ENCODE measurements around the gene THBS4. TPM values are rescaled to one million over a fixed set of nuclear protein-coding genes. Genes with fewer than 3 reads are reported as not detected.

The THBS4 gene
- total and polyA plus RNA-seq, 4 donors: 0.08 to 0.28 (median 0.20) TPM

DNA sequence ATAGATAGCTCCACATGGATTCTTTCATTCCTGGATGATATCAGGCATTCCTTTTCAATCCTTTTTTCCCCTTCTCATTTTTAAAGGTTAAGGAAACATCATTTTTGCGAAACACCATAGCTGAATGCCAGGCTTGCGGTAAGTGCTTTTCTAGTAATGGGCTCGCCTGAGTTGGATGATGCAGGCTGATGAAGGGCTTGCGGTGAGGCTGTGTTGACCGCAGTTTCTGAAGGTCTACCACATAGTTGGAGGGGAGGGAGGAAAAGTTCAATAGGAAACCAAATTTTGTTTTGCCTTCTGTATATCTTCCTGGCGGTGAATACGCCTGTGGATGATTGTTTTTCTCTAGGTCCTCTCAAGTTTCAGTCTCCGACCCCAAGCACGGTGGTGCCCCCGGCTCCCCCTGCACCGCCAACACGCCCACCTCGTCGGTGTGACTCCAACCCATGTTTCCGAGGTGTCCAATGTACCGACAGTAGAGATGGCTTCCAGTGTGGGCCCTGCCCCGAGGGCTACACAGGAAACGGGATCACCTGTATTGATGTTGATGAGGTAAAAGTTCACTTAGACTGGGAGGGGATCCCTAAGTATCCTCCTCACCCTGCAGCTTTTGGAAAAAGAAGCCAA is 24.3 kb downstream of the THBS4 start:
- DNase-seq (ENCODE audit: low spot score): no peak
- no peak for TF ChIP-seq GABPA (IDR thresholded peaks at IDR 0.05 in 1 of 2, conservative IDR thresholded peaks at IDR 0.05 in 1 of 2)
- H3K27me3 ChIP-seq (ENCODE audit: control insufficient read depth in 4 of 4, insufficient read depth in 4 of 4, low read length in 3 of 4): no peaks in the 10 kb centered on the region

DNA sequence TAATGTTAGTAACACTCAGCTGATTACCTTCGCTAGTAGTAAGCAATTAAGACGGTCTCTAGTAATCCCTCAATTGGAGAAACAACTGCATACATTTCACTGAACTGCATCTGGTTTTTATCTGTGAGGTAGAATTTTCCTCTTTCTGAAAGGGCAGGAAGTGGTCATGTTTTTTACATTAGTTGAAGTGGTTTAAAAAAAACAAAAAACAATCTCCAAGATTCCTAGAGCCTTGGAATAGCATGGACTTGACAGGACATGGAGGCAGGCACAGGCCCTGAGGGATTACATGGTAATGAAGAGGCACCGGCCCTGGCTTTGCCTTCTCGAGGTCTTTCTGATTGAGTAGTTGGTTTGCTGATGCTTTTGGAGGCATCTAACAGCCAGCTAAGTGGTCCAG is 25.8 kb downstream of the THBS4 start:
- no peak overlapping the region for H3K27ac ChIP-seq (ENCODE audit: low read depth in 1 of 2, low read length in 2 of 2)
- H3K27me3 ChIP-seq (ENCODE audit: control insufficient read depth in 4 of 4, insufficient read depth in 4 of 4, low read length in 3 of 4): no peaks in the 10 kb centered on the region
- no peak overlapping the region for H3K9ac ChIP-seq (ENCODE audit: low read depth in 1 of 2, low read length in 2 of 2)
- H3K36me3 ChIP-seq (ENCODE audit: control insufficient read depth in 4 of 4, insufficient read depth in 3 of 4, low read depth in 1 of 4, low read length in 3 of 4): no peaks in the 10 kb centered on the region
- WGBS: 90% methylated on average over 4 of the region's 4 CpGs
- no peak overlapping the region for H3K4me3 ChIP-seq (ENCODE audit: low read depth in 1 of 3, low read length in 3 of 3)
- DNase-seq (ENCODE audit: low spot score): no peak
- H3K9me3 ChIP-seq (ENCODE audit: control insufficient read depth in 4 of 4, low read length in 3 of 4): no peaks in the 10 kb centered on the region
- TF ChIP-seq, protein P1, sequence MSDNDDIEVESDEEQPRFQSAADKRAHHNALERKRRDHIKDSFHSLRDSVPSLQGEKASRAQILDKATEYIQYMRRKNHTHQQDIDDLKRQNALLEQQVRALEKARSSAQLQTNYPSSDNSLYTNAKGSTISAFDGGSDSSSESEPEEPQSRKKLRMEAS (IDR thresholded peaks at IDR 0.05): no peak
- TF ChIP-seq, protein P2, sequence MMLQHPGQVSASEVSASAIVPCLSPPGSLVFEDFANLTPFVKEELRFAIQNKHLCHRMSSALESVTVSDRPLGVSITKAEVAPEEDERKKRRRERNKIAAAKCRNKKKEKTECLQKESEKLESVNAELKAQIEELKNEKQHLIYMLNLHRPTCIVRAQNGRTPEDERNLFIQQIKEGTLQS (IDR thresholded peaks at IDR 0.05): no peak
- TF ChIP-seq, protein P3, sequence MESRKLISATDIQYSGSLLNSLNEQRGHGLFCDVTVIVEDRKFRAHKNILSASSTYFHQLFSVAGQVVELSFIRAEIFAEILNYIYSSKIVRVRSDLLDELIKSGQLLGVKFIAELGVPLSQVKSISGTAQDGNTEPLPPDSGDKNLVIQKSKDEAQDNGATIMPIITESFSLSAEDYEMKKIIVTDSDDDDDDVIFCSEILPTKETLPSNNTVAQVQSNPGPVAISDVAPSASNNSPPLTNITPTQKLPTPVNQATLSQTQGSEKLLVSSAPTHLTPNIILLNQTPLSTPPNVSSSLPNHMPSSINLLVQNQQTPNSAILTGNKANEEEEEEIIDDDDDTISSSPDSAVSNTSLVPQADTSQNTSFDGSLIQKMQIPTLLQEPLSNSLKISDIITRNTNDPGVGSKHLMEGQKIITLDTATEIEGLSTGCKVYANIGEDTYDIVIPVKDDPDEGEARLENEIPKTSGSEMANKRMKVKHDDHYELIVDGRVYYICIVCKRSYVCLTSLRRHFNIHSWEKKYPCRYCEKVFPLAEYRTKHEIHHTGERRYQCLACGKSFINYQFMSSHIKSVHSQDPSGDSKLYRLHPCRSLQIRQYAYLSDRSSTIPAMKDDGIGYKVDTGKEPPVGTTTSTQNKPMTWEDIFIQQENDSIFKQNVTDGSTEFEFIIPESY (IDR thresholded peaks at IDR 0.05): no peak
- TF ChIP-seq, protein P4, sequence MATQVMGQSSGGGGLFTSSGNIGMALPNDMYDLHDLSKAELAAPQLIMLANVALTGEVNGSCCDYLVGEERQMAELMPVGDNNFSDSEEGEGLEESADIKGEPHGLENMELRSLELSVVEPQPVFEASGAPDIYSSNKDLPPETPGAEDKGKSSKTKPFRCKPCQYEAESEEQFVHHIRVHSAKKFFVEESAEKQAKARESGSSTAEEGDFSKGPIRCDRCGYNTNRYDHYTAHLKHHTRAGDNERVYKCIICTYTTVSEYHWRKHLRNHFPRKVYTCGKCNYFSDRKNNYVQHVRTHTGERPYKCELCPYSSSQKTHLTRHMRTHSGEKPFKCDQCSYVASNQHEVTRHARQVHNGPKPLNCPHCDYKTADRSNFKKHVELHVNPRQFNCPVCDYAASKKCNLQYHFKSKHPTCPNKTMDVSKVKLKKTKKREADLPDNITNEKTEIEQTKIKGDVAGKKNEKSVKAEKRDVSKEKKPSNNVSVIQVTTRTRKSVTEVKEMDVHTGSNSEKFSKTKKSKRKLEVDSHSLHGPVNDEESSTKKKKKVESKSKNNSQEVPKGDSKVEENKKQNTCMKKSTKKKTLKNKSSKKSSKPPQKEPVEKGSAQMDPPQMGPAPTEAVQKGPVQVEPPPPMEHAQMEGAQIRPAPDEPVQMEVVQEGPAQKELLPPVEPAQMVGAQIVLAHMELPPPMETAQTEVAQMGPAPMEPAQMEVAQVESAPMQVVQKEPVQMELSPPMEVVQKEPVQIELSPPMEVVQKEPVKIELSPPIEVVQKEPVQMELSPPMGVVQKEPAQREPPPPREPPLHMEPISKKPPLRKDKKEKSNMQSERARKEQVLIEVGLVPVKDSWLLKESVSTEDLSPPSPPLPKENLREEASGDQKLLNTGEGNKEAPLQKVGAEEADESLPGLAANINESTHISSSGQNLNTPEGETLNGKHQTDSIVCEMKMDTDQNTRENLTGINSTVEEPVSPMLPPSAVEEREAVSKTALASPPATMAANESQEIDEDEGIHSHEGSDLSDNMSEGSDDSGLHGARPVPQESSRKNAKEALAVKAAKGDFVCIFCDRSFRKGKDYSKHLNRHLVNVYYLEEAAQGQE (IDR thresholded peaks at IDR 0.05): no peak
- TF ChIP-seq NR2F2 (IDR thresholded peaks at IDR 0.05) (no peak), HNF4A (conservative IDR thresholded peaks at IDR 0.05) (no peak), EGR1 (IDR thresholded peaks at IDR 0.05; ENCODE audit: low read depth in 2 of 2) (no peak), RXRA (IDR thresholded peaks at IDR 0.05) (no peak), RAD21 (IDR thresholded peaks at IDR 0.05) (no peak), SP1 (IDR thresholded peaks at IDR 0.05) (no peak), FOXA1 (IDR thresholded peaks at IDR 0.05) (no peak), GABPA (IDR thresholded peaks at IDR 0.05 in 1 of 2, conservative IDR thresholded peaks at IDR 0.05 in 1 of 2) (no peak), YY1 (IDR thresholded peaks at IDR 0.05) (no peak), TAF1 (conservative IDR thresholded peaks at IDR 0.05) (no peak), FOXA2 (IDR thresholded peaks at IDR 0.05) (no peak), HNF4G (IDR thresholded peaks at IDR 0.05) (no peak), JUND (IDR thresholded peaks at IDR 0.05) (no peak)
- TF ChIP-seq, protein P5, sequence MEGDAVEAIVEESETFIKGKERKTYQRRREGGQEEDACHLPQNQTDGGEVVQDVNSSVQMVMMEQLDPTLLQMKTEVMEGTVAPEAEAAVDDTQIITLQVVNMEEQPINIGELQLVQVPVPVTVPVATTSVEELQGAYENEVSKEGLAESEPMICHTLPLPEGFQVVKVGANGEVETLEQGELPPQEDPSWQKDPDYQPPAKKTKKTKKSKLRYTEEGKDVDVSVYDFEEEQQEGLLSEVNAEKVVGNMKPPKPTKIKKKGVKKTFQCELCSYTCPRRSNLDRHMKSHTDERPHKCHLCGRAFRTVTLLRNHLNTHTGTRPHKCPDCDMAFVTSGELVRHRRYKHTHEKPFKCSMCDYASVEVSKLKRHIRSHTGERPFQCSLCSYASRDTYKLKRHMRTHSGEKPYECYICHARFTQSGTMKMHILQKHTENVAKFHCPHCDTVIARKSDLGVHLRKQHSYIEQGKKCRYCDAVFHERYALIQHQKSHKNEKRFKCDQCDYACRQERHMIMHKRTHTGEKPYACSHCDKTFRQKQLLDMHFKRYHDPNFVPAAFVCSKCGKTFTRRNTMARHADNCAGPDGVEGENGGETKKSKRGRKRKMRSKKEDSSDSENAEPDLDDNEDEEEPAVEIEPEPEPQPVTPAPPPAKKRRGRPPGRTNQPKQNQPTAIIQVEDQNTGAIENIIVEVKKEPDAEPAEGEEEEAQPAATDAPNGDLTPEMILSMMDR (IDR thresholded peaks at IDR 0.05; ENCODE audit: low read depth, low read length, missing input control): no peak
- H3K4me1 ChIP-seq (ENCODE audit: control insufficient read depth in 4 of 4, insufficient read depth in 4 of 4, low read length in 3 of 4): no peaks in the 10 kb centered on the region

More for the DNA sequence above, 24.3 kb downstream of the THBS4 start:
- no peaks in the 10 kb centered on the region for H3K9me3 ChIP-seq (ENCODE audit: control insufficient read depth in 4 of 4, low read length in 3 of 4)
- H3K9ac ChIP-seq (ENCODE audit: low read depth in 1 of 2, low read length in 2 of 2): no peak overlapping the region
- no peaks in the 10 kb centered on the region for H3K4me1 ChIP-seq (ENCODE audit: control insufficient read depth in 4 of 4, insufficient read depth in 4 of 4, low read length in 3 of 4)
- no peaks in the 10 kb centered on the region for H3K36me3 ChIP-seq (ENCODE audit: control insufficient read depth in 4 of 4, insufficient read depth in 3 of 4, low read depth in 1 of 4, low read length in 3 of 4)
- H3K4me3 ChIP-seq (ENCODE audit: low read depth in 1 of 3, low read length in 3 of 3): no peak overlapping the region
- WGBS: 97% methylated on average over 18 of the region's 18 CpGs
- no peak overlapping the region for H3K27ac ChIP-seq (ENCODE audit: low read depth in 1 of 2, low read length in 2 of 2)
